D721Med (cell line): ENCODE data around the gene FFAR2.

Experiments
- DNase-seq: peaks from one replicate; pipeline ENCODE4 v3.0.0; 2011; ENCODE audit warnings: low spot score; ENCODE audit not compliant: insufficient read length
- FAIRE-seq: peaks from 2 replicates; lab custom pipeline; 2011; peaks lifted over from hg19 to GRCh38; lab: Jason Lieb, UNC
- CTCF ChIP-seq: IDR thresholded peaks from 2 replicates; pipeline ENCODE4 v1.5.1; 2012; ENCODE audit warnings: mild to moderate bottlenecking, control low read depth; ENCODE audit not compliant: insufficient read depth; ENCODE audit errors: missing control alignments

The FFAR2 gene

GRCh38 chr19:35404879-35405622 lies 43.0 kb upstream of the FFAR2 start:
- no peak for DNase-seq
- TF ChIP-seq CTCF = no peak
- FAIRE-seq = no peak

- no peak for FAIRE-seq
- no peak for TF ChIP-seq CTCF
- no peak for DNase-seq
Measured at GRCh38 chr19:35407619-35408018, 40.4 kb upstream of the FFAR2 start.

GRCh38 chr19:35408284-35409171 lies 39.5 kb upstream of the FFAR2 start:
- DNase-seq (no peak), FAIRE-seq (no peak)
- TF ChIP-seq CTCF = no peak

GRCh38 chr19:35409191-35409590 lies 38.9 kb upstream of the FFAR2 start:
- FAIRE-seq (no peak), DNase-seq (no peak)
- no peak for TF ChIP-seq CTCF

GRCh38 chr19:35410487-35410886 lies 37.6 kb upstream of the FFAR2 start:
- DNase-seq = no peak
- no peak for TF ChIP-seq CTCF
- no peak for FAIRE-seq

- FAIRE-seq (no peak), DNase-seq (no peak)
- TF ChIP-seq CTCF = no peak
Measured at GRCh38 chr19:35414442-35414841, 33.6 kb upstream of the FFAR2 start.
